K562 (cell line): ENCODE results near the gene FAM50A. TPM values are rescaled to one million over a fixed set of nuclear protein-coding genes. Genes with fewer than 3 reads are reported as not detected.
"Not testable (repeated sequence)": the region's sequence is repeated elsewhere in the genome, so short reads cannot be mapped to it uniquely, and the experiment has no call there.

Source experiments
- ATAC-seq: fragments of 200-7000 bp; cut with Tn5 transposase; 3 replicates; pipeline ENCODE4 v1.9.1; 2020; ENCODE audit warnings: moderate library complexity
- BruUV-seq: library from RNA; stranded (reverse); fragments of 400-500 nt; replicated peaks from 2 replicates; lab custom pipeline; 2021; lab: Mats Ljungman, UMichigan
- CTCF ChIA-PET: fragments of 300-600 bp; formaldehyde crosslinking; extraction: SDS; loops from one replicate; lab custom pipeline; 2021; ENCODE audit warnings: low intra/inter-chr PET ratio; lab: Yijun Ruan, JAX
- POLR2A ChIA-PET: fragments of 300-600, 350-650 bp; sonication (Branson Sonifier 250); formaldehyde crosslinking; extraction: SDS; loops from one replicate; lab custom pipeline; 2021; ENCODE audit warnings: antibody characterized with exemption, inconsistent platforms; lab: Yijun Ruan, JAX
- DNase-seq, 4 experiments: peaks; one replicate each; pipeline versions ENCODE4 v3.0.0 to v3.0.0-alpha.2; 2011 to 2018; ENCODE audit warnings: low spot score in 3 of 4, mixed read lengths in 3 of 4; ENCODE audit errors: extremely low read depth in 1 of 4
- FAIRE-seq: peaks from 2 replicates; lab custom pipeline; 2011; peaks lifted over from hg19 to GRCh38; lab: Jason Lieb, UNC
- H2AFZ ChIP-seq: 2 replicates; pipeline ENCODE4 v1.6.0; 2011; ENCODE audit warnings: low read depth, low read length, control low read depth, inconsistent platforms
- H3K27ac ChIP-seq: fragments of 200-600 bp; 3 replicates; pipeline ENCODE4 v1.8.0; 2011; ENCODE audit warnings: low read depth, mild to moderate bottlenecking, control low read depth, inconsistent platforms, low read length, moderate library complexity, mixed read lengths; ENCODE audit errors: extremely low read depth
- H3K27me3 ChIP-seq, 2 experiments: fragments of 300-600 bp in 1 of 2; 2 replicates in 1 of 2; 3 replicates in 1 of 2; pipeline versions ENCODE4 v1.6.0 to v1.8.0; 2011; ENCODE audit warnings: inconsistent platforms in 2 of 2, low read length in 2 of 2, mild to moderate bottlenecking in 1 of 2, mixed read lengths in 1 of 2, moderate library complexity in 1 of 2; ENCODE audit not compliant: control insufficient read depth in 2 of 2, insufficient read depth in 2 of 2
- H3K36me3 ChIP-seq: fragments of 300-600 bp; 3 replicates; pipeline ENCODE4 v1.8.0; 2011; ENCODE audit warnings: mild to moderate bottlenecking, low read length, inconsistent platforms; ENCODE audit not compliant: control insufficient read depth, insufficient read depth
- H3K4me1 ChIP-seq, 2 experiments: fragments of 200-600 bp in 1 of 2; replicated peaks in 1 of 2; 2 replicates in 1 of 2; 3 replicates in 1 of 2; pipeline versions ENCODE4 v1.5.1 to v1.8.0; 2011; ENCODE audit warnings: inconsistent platforms in 2 of 2, low read length in 2 of 2, mild to moderate bottlenecking in 1 of 2, mixed read lengths in 1 of 2, moderate library complexity in 1 of 2; ENCODE audit not compliant: control insufficient read depth in 2 of 2, insufficient read depth in 2 of 2
- H3K4me2 ChIP-seq: 2 replicates; pipeline ENCODE4 v1.6.1; 2011; ENCODE audit warnings: low read length, control low read depth, inconsistent platforms, mixed read lengths; ENCODE audit not compliant: insufficient read depth
- H3K4me3 ChIP-seq: fragments of 200-600 bp; sonication (generic), shearing (Covaris generic); 2 replicates; pipeline ENCODE4 v1.5.1; 2016; ENCODE audit warnings: control low read depth, inconsistent platforms
- H3K79me2 ChIP-seq: fragments of 200-600 bp; 3 replicates; pipeline ENCODE4 v1.8.0; 2011; ENCODE audit warnings: low read length, inconsistent platforms; ENCODE audit not compliant: control insufficient read depth, insufficient read depth
- H3K9ac ChIP-seq, 2 experiments: 2 replicates each; pipeline versions ENCODE4 v1.6.0 to v1.6.1; 2011; ENCODE audit warnings: low read depth in 2 of 2, low read length in 2 of 2, control low read depth in 1 of 2, inconsistent platforms in 1 of 2, mild to moderate bottlenecking in 1 of 2, mixed read lengths in 1 of 2; ENCODE audit not compliant: insufficient read depth in 1 of 2
- H3K9me1 ChIP-seq: one replicate; pipeline ENCODE4 v1.6.0; 2011; ENCODE audit warnings: inconsistent platforms, mild to moderate bottlenecking, low read length, moderate library complexity; ENCODE audit not compliant: control insufficient read depth, insufficient read depth
- H3K9me3 ChIP-seq: replicated peaks from 2 replicates; pipeline ENCODE4 v1.5.1; 2011; ENCODE audit warnings: low read depth, low read length, inconsistent platforms; ENCODE audit not compliant: control insufficient read depth, insufficient read depth
- H4K20me1 ChIP-seq: replicated peaks from 2 replicates; pipeline ENCODE4 v1.6.1; 2011; ENCODE audit warnings: low read length, inconsistent platforms, mixed read lengths; ENCODE audit not compliant: control insufficient read depth, insufficient read depth
- BCLAF1 ChIP-seq, 2 experiments: fragments of 450-650 bp in 1 of 2; IDR thresholded peaks; 2 replicates each; pipeline ENCODE4 v1.6.1; 2011 to 2017; ENCODE audit warnings: low read depth in 2 of 2, antibody characterized with exemption in 1 of 2, borderline replicate concordance in 1 of 2, low read length in 1 of 2, mild to moderate bottlenecking in 1 of 2, mixed read lengths in 1 of 2; ENCODE audit not compliant: control insufficient read depth in 1 of 2
- POLR2G ChIP-seq: fragments of 200-400 bp; formaldehyde crosslinking; IDR thresholded peaks from 2 replicates; pipeline ENCODE4 v1.6.1; 2017; ENCODE audit warnings: low read depth, mild to moderate bottlenecking, antibody characterized with exemption, low read length, moderate library complexity
- RBFOX2 ChIP-seq: fragments of 200-400 bp; formaldehyde crosslinking; IDR thresholded peaks from 2 replicates; pipeline ENCODE4 v1.6.1; 2017; ENCODE audit warnings: low read depth, mild to moderate bottlenecking, low read length, moderate library complexity
- RBM22 ChIP-seq: fragments of 200-400 bp; formaldehyde crosslinking; IDR thresholded peaks from 2 replicates; pipeline ENCODE4 v1.6.1; 2018; ENCODE audit warnings: low read length, low read depth; ENCODE audit not compliant: poor library complexity, severe bottlenecking
- WGBS: fragments of 100-300 bp; shearing (Covaris generic); methylation state at CpG from one replicate; pipeline ENCODE4 v1.1.6; 2016; ENCODE audit warnings: low coverage, mixed read lengths; ENCODE audit not compliant: insufficient coverage; ENCODE audit errors: missing lambda C conversion rate; 5-methylcytosine and 5-hydroxymethylcytosine counted together
- in situ Hi-C: fragments of 300-500 bp; cut with MboI; formaldehyde crosslinking; loops from 4 replicates; pipeline ENCODE4 v1.15.0; 2018; ENCODE audit warnings: inconsistent platforms, mixed read lengths
- intact Hi-C: fragments of 100-400 bp; cut with micrococcal nuclease; formaldehyde crosslinking; loops from 2 replicates; pipeline ENCODE4 v1.14.2; 2022
- polyA plus RNA-seq, 8 experiments: library from polyadenylated mRNA; depleted of rRNA in 4 of 8; stranded (reverse) in 5 of 8; unstranded in 3 of 8; fragments of >200 nt; fragmentation: Nextera tagmentation in 2 of 8; fragmentation: Illumina TruSeq in 1 of 8; extraction: Ambion mirVana in 2 of 8; extraction: Trizol in 1 of 8; gene quantifications; 2 replicates each; pipeline versions ENCODE4 v1.2.1 to v1.2.3, GENCODE V29; 2011 to 2014; ENCODE audit warnings: inconsistent platforms in 1 of 8, missing spikeins in 1 of 8
- total RNA-seq, 7 experiments: library from RNA; depleted of rRNA in 6 of 7; stranded (reverse); fragments of >200 nt in 6 of 7; fragmentation: Illumina TruSeq in 2 of 7; extraction: Trizol in 2 of 7; gene quantifications; 2 replicates each; pipeline versions ENCODE4 v1.2.1 to v1.2.3, GENCODE V29; 2011 to 2021; ENCODE audit warnings: low replicate concordance in 1 of 7

The FAM50A gene
- total and polyA plus RNA-seq, 9 of the 15 experiments (the other 6 are each of a cell fraction or from before 2014, with no cell fraction given): 4.4 to 114 (median 67.3) TPM

DNA sequence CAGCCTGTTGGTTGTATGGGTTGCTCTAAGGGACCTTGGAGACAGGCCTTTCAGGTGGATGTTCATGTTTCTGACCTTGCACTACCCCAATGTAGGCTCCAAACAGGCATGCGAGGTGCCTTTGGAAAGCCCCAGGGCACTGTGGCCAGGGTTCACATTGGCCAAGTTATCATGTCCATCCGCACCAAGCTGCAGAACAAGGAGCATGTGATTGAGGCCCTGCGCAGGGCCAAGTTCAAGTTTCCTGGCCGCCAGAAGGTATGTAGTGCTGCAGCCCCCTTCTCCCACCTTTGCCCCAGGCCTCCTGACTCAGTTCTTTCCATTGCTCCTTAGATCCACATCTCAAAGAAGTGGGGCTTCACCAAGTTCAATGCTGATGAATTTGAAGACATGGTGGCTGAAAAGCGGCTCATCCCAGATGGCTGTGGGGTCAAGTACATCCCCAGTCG, 43.5 kb upstream of the FAM50A start:
- H4K20me1 ChIP-seq: peaks cover 13% of the 10 kb centered on the region
- ATAC-seq, FAIRE-seq, BruUV-seq, H3K9me1 ChIP-seq, intact Hi-C loops, H3K27me3 ChIP-seq, H3K9me3 ChIP-seq, DNase-seq, H2AFZ ChIP-seq: not testable (repeated sequence)
- POLR2A ChIA-PET: interaction anchor here (0.6 to 6.0 kb wide), 14 partner anchors 10 to 141 kb away, joined by 3 to 85 read pairs (median 8); partner anchors contain the start of genes ATP6AP1, DNASE1L1, FAM3A and TAFAZZIN
- WGBS: 35% methylated on average over 2 of the region's 6 CpGs
- peaks cover 5 to 22% of the 10 kb centered on the region in 2 experiments; a peak in 3 of 5 replicates for H3K4me1 ChIP-seq
- H3K79me2 ChIP-seq: peaks cover 42% of the 10 kb centered on the region
- peak overlapping the region; percentile 64 for H3K4me3 ChIP-seq
- H3K9ac ChIP-seq: peak overlapping the region; percentile 95 to 98; a peak in 3 of 4 replicates
- in situ Hi-C loops: loop anchor here (10.0 kb wide), 1 partner anchor 134 kb away; no protein-coding TSS in a partner anchor
- peaks cover 35% of the 10 kb centered on the region for H3K36me3 ChIP-seq
- CTCF ChIA-PET: interaction anchor here (0.5 to 3.3 kb wide), 2 partner anchors 134 to 138 kb away, joined by 3 to 17 read pairs; no protein-coding TSS in a partner anchor
- peak overlapping the region; percentile 97; the same call in 2 of the 3 replicates for H3K27ac ChIP-seq
- peak; percentile 85 for TF ChIP-seq RBFOX2
- 0 out of 4 replicates have a peak, but pooled peaks of 1 of the 2 experiments have one; percentile 9 for TF ChIP-seq BCLAF1 (IDR thresholded peaks at IDR 0.05; ENCODE audit: borderline replicate concordance in 1 of 2, control insufficient read depth in 1 of 2, low read depth in 2 of 2, low read length in 1 of 2)
- TF ChIP-seq RBM22: peak; percentile 72
- peak; percentile 73; the same call in 1 of the 2 replicates for TF ChIP-seq POLR2G
- peak overlapping the region; percentile 97 for H3K4me2 ChIP-seq
